Mucosa of descending colon (tissue), 3 donors: ENCODE measurements around the gene TMEM271. TPM values are rescaled to one million over a fixed set of nuclear protein-coding genes. Genes with fewer than 3 reads are reported as not detected.

Source experiments
- ATAC-seq: fragments of 200-7000 bp; cut with Tn5 transposase; one replicate; pipeline ENCODE4 v1.9.1; 2020; ENCODE audit warnings: mild to moderate bottlenecking, moderate library complexity
- DNase-seq, 3 donors: peaks; one replicate each; pipeline ENCODE4 v3.0.0-alpha.2; 2020
- H3K36me3 ChIP-seq: fragments of 200-600 bp; one replicate; pipeline ENCODE4 v1.8.0; 2021; ENCODE audit warnings: low read depth, mild to moderate bottlenecking
- H3K4me1 ChIP-seq: fragments of 200-600 bp; one replicate; pipeline ENCODE4 v1.8.0; 2021; ENCODE audit warnings: low read depth, mild to moderate bottlenecking
- H3K4me3 ChIP-seq: fragments of 200-600 bp; one replicate; pipeline ENCODE4 v1.8.0; 2021; ENCODE audit warnings: mild to moderate bottlenecking
- H3K9me3 ChIP-seq: fragments of 200-600 bp; one replicate; pipeline ENCODE4 v1.8.0; 2021; ENCODE audit warnings: mild to moderate bottlenecking
- CTCF ChIP-seq: fragments of 200-600 bp; IDR thresholded peaks from one replicate; pipeline ENCODE4 v1.8.0; 2022; ENCODE audit warnings: antibody characterized with exemption, mild to moderate bottlenecking
- intact Hi-C, 2 donors: fragments of 100-400 bp; cut with DNase I in 1 of 2; cut with micrococcal nuclease in 1 of 2; formaldehyde crosslinking; loops; one replicate each; pipeline versions ENCODE4 v1.11.0 to v1.11.1; 2022; cut with DNase I, micrococcal nuclease
- total RNA-seq, 3 donors: library from RNA; stranded (reverse); fragmentation: NEBNext Ultra II Directional in 2 of 3; extraction: Animal tissue kit (Norgen Biotek cat#: 25700) in 2 of 3; gene quantifications; one replicate each; pipeline versions ENCODE4 v1.2.1 to v1.2.4, GENCODE V29; 2021 to 2023
- donor health status: DM: no; HTN: no; CAD: no; lungs with moderate emphysema.
- donor health status: DM: no; HTN: no; CAD: no.
- donor health status: DM: no; HTN: yes; CAD: no.

The TMEM271 gene
- total RNA-seq, 3 donors from 2014 or later, result 0.35 TPM; not detected in 2

GRCh38 chr4:535924-536281 is 40.2 kb downstream of the TMEM271 start:
- H3K4me3 ChIP-seq, result no peak overlapping the region
- no peaks in the 10 kb centered on the region for H3K9me3 ChIP-seq
- TF ChIP-seq CTCF, result no peak
- no peaks in the 10 kb centered on the region for H3K36me3 ChIP-seq
- no peaks in the 10 kb centered on the region for H3K4me1 ChIP-seq
- ATAC-seq (no peak), DNase-seq (no peak)
- intact Hi-C loops, result no loop called here

- DNase-seq (no peak), ATAC-seq (no peak)
- intact Hi-C loops, result no loop called here
- Histone ChIP-seq H3K36me3 (no peaks in the 10 kb centered on the region), H3K4me3 (no peak overlapping the region), H3K4me1 (no peaks in the 10 kb centered on the region), H3K9me3 (no peaks in the 10 kb centered on the region)
- TF ChIP-seq CTCF, result no peak
Observed at GRCh38 chr4:535181-535923, 40.7 kb downstream of the TMEM271 start.

GRCh38 chr4:534576-535151 is 41.4 kb downstream of the TMEM271 start:
- DNase-seq (no peak), ATAC-seq (no peak)
- Histone ChIP-seq H3K36me3 (no peaks in the 10 kb centered on the region), H3K4me1 (no peaks in the 10 kb centered on the region), H3K4me3 (no peak overlapping the region), H3K9me3 (no peaks in the 10 kb centered on the region)
- intact Hi-C loops, result no loop called here
- TF ChIP-seq CTCF, result no peak

GRCh38 chr4:534101-534575 is 42.0 kb downstream of the TMEM271 start:
- DNase-seq (no peak), ATAC-seq (no peak)
- no peaks in the 10 kb centered on the region for H3K9me3 ChIP-seq
- no peak overlapping the region for H3K4me3 ChIP-seq
- intact Hi-C loops, result no loop called here
- TF ChIP-seq CTCF, result no peak
- no peaks in the 10 kb centered on the region for H3K36me3 ChIP-seq
- H3K4me1 ChIP-seq, result no peaks in the 10 kb centered on the region

- Histone ChIP-seq H3K36me3 (no peaks in the 10 kb centered on the region), H3K4me3 (no peak overlapping the region), H3K4me1 (no peaks in the 10 kb centered on the region), H3K9me3 (no peaks in the 10 kb centered on the region)
- intact Hi-C loops, result no loop called here
- DNase-seq (no peak), ATAC-seq (no peak)
- TF ChIP-seq CTCF, result no peak
Observed at GRCh38 chr4:533318-534100, 42.6 kb downstream of the TMEM271 start.
